OCI-LY3 (cell line): Measurements from ENCODE around the gene KCNK5.

Experiments used
- H2AFZ ChIP-seq: fragments of 200-600, 300-600 bp; shearing (Covaris generic); 2 replicates; pipeline ENCODE4 v1.6.0; 2014; ENCODE audit warnings: antibody characterized with exemption, low read depth, low read length
- H3K27ac ChIP-seq: fragments of 200-600, 300-600 bp; sonication (generic); 2 replicates; pipeline ENCODE4 v1.5.1; 2014; ENCODE audit warnings: mild to moderate bottlenecking, low read length, moderate library complexity, mixed read lengths
- H3K27me3 ChIP-seq: fragments of 200-600, 300-600 bp; sonication (generic); 2 replicates; pipeline ENCODE4 v1.6.1; 2014; ENCODE audit warnings: low read depth, low read length, mixed read lengths
- H3K36me3 ChIP-seq: fragments of 200-600, 300-600 bp; sonication (generic); replicated peaks from 2 replicates; pipeline ENCODE3; 2014; ENCODE audit warnings: low read depth, low read length, mixed read lengths
- H3K4me1 ChIP-seq: fragments of 300-600, 200-600 bp; sonication (generic); 2 replicates; pipeline ENCODE4 v1.6.1; 2014; ENCODE audit warnings: low read length, mixed read lengths
- H3K4me2 ChIP-seq: fragments of 200-600, 300-600 bp; sonication (generic); 2 replicates; pipeline ENCODE4 v1.6.1; 2014; ENCODE audit warnings: low read length, mixed read lengths
- H3K4me3 ChIP-seq: fragments of 300-600, 200-600 bp; sonication (generic); 2 replicates; pipeline ENCODE4 v1.5.1; 2014; ENCODE audit warnings: antibody characterized with exemption, mild to moderate bottlenecking, low read length, moderate library complexity
- H3K79me2 ChIP-seq: fragments of 300-600, 200-600 bp; shearing (Covaris generic); 2 replicates; pipeline ENCODE4 v1.6.1; 2014; ENCODE audit warnings: mild to moderate bottlenecking, low read length, mixed read lengths
- H3K9ac ChIP-seq: fragments of 300-600, 200-600 bp; shearing (Covaris generic); 2 replicates; pipeline ENCODE4 v1.6.0; 2014; ENCODE audit warnings: mild to moderate bottlenecking, low read length, moderate library complexity
- H3K9me3 ChIP-seq: fragments of 200-600, 300-600 bp; shearing (Covaris generic); 2 replicates; pipeline ENCODE4 v1.6.1; 2014; ENCODE audit warnings: low read length, mixed read lengths; ENCODE audit not compliant: insufficient read depth
- H4K20me1 ChIP-seq: fragments of 200-600, 300-600 bp; sonication (generic); 2 replicates; pipeline ENCODE4 v1.6.1; 2016; ENCODE audit warnings: low read length, mixed read lengths; ENCODE audit not compliant: insufficient read depth
- CTCF ChIP-seq: fragments of 200-600, 300-600 bp; sonication (generic); IDR thresholded peaks from 2 replicates; pipeline ENCODE4 v1.5.1; 2014; ENCODE audit warnings: antibody characterized with exemption, low read length, low read depth
- EZH2phosphoT487 ChIP-seq: fragments of 200-600 bp; shearing (Covaris generic); IDR thresholded peaks from 2 replicates; pipeline ENCODE4 v1.6.1; 2018; ENCODE audit warnings: antibody characterized with exemption, mixed run types, low read depth

Gene KCNK5

DNA sequence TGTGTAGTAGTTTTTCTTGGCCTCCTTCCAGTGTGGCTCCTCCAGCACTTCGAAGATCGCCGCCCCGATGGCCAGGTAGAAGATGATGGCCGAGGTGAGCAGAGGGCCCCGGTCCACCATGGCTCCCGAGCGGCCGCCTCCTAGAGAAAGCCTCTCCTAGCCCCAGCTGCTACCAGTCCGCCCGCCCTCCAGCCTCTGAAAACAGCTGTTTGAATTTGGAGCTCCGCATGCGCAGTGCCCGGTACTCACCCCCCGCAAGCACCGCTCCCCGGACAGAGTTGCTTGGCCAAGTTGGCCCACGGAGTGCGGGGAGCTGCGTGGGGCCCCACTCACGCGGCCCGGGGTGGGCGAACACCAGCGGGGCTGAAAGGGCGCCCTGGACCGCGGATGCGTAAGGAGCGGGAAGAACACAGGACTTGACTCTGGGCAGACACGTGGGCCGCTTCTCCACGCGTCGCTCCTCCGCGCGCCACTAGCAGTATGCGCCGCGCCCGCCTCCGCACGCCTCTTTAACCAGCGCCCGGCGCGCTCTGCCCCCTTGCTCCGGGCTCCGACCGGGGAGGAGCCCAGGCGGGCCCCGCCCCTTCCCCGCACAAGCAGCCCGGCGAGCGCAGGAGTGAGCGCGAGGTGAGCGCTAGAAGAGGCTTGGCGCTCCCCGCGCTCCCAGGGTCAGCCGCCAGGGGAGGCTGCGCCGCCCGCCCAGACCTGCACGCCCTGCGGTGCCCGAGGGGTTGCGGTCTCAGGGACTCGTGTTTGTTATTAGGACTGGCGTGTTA, at the start of gene KCNK5:
Gene KCNK5, minus strand, starts transcription at position 484 of the 776 bp plus-strand sequence. Its CDS starts 364 bp downstream, at position 120.
- no peaks in the 10 kb centered on the region for H3K36me3 ChIP-seq
- no peak within 1 kb of the TSS for H3K4me2 ChIP-seq
- TF ChIP-seq EZH2phosphoT487 (no peak), CTCF (no peak)
- no peaks in the 10 kb centered on the region for H3K79me2 ChIP-seq
- H3K9ac ChIP-seq: no peak within 1 kb of the TSS
- no peak within 1 kb of the TSS for H3K4me3 ChIP-seq
- H3K4me1 ChIP-seq: no peaks in the 10 kb centered on the region
- H4K20me1 ChIP-seq: no peaks in the 10 kb centered on the region
- H3K27ac ChIP-seq: no peak within 1 kb of the TSS
- H2AFZ ChIP-seq: no peak within 1 kb of the TSS
- no peaks in the 10 kb centered on the region for H3K9me3 ChIP-seq
- peaks cover 30% of the 10 kb centered on the region for H3K27me3 ChIP-seq

DNA sequence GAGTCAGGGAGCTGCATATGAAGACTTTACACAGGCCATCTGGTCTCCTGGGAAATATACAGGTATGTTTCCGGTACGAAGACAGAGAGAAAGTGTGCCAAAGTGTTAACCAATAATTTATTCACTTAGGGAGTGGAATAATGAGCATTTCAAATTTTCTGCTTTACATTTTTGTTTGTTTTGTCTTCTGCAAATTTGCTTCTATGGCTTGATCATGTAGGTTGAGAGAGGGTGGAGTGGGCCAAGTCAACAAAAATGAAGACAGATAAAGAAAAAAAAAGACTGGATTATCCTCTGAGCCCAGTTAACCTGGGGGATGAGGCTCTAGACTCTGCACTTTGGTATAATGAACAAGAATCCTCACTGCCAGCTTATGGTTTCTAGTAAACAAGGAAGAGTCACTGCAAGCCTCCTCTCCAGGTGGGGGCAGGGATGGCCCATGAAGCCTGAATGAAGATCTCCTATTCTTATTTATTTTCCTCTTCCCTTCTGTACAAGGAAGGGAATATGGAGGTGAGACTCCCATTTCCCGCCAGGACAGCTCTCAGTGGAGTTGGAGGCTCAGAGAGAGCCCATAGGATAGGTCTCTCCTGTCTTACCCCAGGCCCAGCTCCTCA, 47.2 kb upstream of the KCNK5 start:
- no peak overlapping the region for H3K27ac ChIP-seq
- H3K4me2 ChIP-seq: no peak overlapping the region
- H3K4me1 ChIP-seq: peaks cover 19% of the 10 kb centered on the region
- H2AFZ ChIP-seq: no peak overlapping the region
- no peaks in the 10 kb centered on the region for H3K27me3 ChIP-seq
- no peaks in the 10 kb centered on the region for H3K36me3 ChIP-seq
- H3K9me3 ChIP-seq: no peaks in the 10 kb centered on the region
- H3K4me3 ChIP-seq: no peak overlapping the region
- H4K20me1 ChIP-seq: no peaks in the 10 kb centered on the region
- no peaks in the 10 kb centered on the region for H3K79me2 ChIP-seq
- no peak overlapping the region for H3K9ac ChIP-seq
- TF ChIP-seq EZH2phosphoT487 (no peak), CTCF (no peak)

GRCh38 chr6:39274903-39275302, 45.6 kb upstream of the KCNK5 start:
- Histone ChIP-seq H3K9me3 (no peaks in the 10 kb centered on the region), H3K4me3 (no peak overlapping the region), H3K79me2 (no peaks in the 10 kb centered on the region), H3K36me3 (no peaks in the 10 kb centered on the region), H3K4me2 (no peak overlapping the region), H3K9ac (no peak overlapping the region), H2AFZ (no peak overlapping the region), H3K27ac (no peak overlapping the region), H4K20me1 (no peaks in the 10 kb centered on the region), H3K4me1 (peaks cover 4% of the 10 kb centered on the region), H3K27me3 (no peaks in the 10 kb centered on the region)
- TF ChIP-seq EZH2phosphoT487 (no peak), CTCF (no peak)

GRCh38 chr6:39274471-39274870, 45.2 kb upstream of the KCNK5 start:
- H3K79me2 ChIP-seq: no peaks in the 10 kb centered on the region
- no peak overlapping the region for H3K27ac ChIP-seq
- H4K20me1 ChIP-seq: no peaks in the 10 kb centered on the region
- no peak overlapping the region for H3K4me2 ChIP-seq
- H3K27me3 ChIP-seq: no peaks in the 10 kb centered on the region
- no peaks in the 10 kb centered on the region for H3K9me3 ChIP-seq
- H2AFZ ChIP-seq: no peak overlapping the region
- H3K36me3 ChIP-seq: no peaks in the 10 kb centered on the region
- TF ChIP-seq EZH2phosphoT487: no peak
- TF ChIP-seq CTCF: no peak
- H3K4me1 ChIP-seq: no peaks in the 10 kb centered on the region
- H3K9ac ChIP-seq: no peak overlapping the region
- H3K4me3 ChIP-seq: no peak overlapping the region
